ENCODE results near the gene GPC5. TPM values are rescaled to one million over a fixed set of nuclear protein-coding genes. Genes with fewer than 3 reads are reported as not detected.
"Not testable (repeated sequence)": the region's sequence is repeated elsewhere in the genome, so short reads cannot be mapped to it uniquely, and the experiment has no call there.

The GPC5 gene
- 0.16 and 0.57 TPM in 2 replicates for total RNA-seq
- long read RNA-seq, partial matches to known transcripts, result 0 of 2 reads
- long read RNA-seq, other reads (novel, unspliced or antisense), result 2 of 2 reads

DNA sequence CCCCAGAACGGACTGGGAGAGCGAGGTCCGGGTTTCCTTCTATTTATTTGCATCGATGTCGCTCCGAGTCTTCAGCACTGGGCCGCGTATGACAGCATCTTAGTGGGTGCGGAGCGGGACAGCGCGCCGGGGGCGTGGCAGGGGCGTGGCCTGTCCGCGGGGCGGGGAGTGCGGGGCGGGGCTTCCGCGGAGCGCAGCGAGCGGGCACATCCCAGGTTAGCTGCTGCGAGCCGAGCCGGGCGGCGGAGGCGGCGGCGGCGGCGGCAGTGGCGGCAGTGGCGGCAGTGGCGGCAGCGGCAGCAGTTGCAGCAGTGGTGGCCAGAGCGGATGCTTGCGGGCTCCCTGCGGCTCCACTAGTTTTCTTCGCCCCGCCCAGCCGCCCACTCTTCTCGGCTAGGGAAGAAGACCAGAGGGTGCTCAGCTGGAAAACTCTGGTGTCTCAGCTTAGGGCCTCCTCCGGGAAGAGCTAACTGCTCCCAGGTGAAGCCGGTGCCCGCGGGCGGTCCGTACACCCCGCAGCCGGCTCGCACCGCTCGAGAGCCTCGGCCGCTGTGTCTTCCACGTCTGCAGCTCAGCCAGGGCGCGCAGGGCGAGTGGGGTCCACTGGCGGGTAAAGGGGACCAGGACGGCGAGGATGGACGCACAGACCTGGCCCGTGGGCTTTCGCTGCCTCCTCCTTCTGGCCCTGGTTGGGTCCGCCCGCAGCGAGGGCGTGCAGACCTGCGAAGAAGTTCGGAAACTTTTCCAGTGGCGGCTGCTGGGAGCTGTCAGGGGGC is at the start of gene GPC5:
GPC5 (plus strand) TSS at position 209 of the 776 bp plus-strand sequence.
- Mint-ChIP-seq H3K4me1 (ENCODE audit: low read depth) (no peaks in the 10 kb centered on the region), H3K4me3 (ENCODE audit: low read depth) (peak within 1 kb of the TSS; percentile 71), H3K36me3 (ENCODE audit: insufficient read depth) (no peaks in the 10 kb centered on the region), H3K27me3 (peaks cover 89% of the 10 kb centered on the region), H3K9me3 (ENCODE audit: low read depth) (no peaks in the 10 kb centered on the region), H3K27ac (no peak within 1 kb of the TSS)
- DNase-seq (ENCODE audit: low spot score, unreplicated experiment), result peak; percentile 67
- TF ChIP-seq, protein P1, sequence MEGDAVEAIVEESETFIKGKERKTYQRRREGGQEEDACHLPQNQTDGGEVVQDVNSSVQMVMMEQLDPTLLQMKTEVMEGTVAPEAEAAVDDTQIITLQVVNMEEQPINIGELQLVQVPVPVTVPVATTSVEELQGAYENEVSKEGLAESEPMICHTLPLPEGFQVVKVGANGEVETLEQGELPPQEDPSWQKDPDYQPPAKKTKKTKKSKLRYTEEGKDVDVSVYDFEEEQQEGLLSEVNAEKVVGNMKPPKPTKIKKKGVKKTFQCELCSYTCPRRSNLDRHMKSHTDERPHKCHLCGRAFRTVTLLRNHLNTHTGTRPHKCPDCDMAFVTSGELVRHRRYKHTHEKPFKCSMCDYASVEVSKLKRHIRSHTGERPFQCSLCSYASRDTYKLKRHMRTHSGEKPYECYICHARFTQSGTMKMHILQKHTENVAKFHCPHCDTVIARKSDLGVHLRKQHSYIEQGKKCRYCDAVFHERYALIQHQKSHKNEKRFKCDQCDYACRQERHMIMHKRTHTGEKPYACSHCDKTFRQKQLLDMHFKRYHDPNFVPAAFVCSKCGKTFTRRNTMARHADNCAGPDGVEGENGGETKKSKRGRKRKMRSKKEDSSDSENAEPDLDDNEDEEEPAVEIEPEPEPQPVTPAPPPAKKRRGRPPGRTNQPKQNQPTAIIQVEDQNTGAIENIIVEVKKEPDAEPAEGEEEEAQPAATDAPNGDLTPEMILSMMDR (IDR thresholded peaks at IDR 0.05; ENCODE audit: unreplicated experiment), result no peak

- Mint-ChIP-seq H3K27ac (peak overlapping the region; percentile 98), H3K27me3 (peaks cover 8% of the 10 kb centered on the region), H3K4me1 (ENCODE audit: low read depth) (peaks cover 35% of the 10 kb centered on the region), H3K4me3 (ENCODE audit: low read depth) (peak overlapping the region; percentile 98), H3K9me3 (ENCODE audit: low read depth) (no peaks in the 10 kb centered on the region), H3K36me3 (ENCODE audit: insufficient read depth) (peaks cover 35% of the 10 kb centered on the region)
- TF ChIP-seq, protein P1 (IDR thresholded peaks at IDR 0.05; ENCODE audit: unreplicated experiment), result peak; percentile 95
- DNase-seq (ENCODE audit: low spot score, unreplicated experiment), result peak; percentile 95
Observed at GRCh38 chr13:91348906-91349435, 49.5 kb upstream of the GPC5 start.

DNA sequence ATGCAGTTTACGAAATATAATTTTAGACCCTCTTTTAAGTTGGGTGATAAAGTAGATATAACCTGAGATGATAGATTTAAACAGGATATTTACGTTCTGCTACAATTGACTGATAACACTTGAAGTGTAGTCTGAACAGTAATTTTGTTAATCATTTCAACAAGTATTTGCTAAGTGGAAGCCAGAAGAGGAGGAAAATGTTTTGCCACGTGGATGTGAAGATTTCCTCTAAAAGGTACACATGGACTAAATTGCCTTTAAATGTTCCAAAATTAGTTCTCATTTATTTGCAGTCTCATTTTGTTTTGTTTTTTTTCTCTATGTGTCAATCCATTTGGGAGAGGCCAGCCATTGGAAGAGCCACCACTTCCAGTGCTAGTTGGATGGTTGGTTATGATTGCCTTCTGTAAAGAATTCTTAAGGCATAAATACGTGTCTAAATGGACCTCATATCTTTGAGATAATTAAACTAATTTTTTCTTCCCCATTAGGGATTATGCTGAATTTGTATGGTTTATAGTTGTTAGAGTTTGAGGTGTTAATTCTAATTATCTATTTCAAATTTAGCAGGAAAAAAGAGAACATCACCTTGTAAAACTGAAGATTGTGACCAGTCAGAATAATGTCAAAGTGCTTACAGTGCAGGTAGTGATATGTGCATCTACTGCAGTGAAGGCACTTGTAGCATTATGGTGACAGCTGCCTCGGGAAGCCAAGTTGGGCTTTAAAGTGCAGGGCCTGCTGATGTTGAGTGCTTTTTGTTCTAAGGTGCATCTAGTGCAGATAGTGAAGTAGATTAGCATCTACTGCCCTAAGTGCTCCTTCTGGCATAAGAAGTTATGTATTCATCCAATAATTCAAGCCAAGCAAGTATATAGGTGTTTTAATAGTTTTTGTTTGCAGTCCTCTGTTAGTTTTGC is 48.2 kb upstream of the GPC5 start:
- H3K36me3 Mint-ChIP-seq (ENCODE audit: insufficient read depth), result peaks cover 43% of the 10 kb centered on the region
- H3K9me3 Mint-ChIP-seq (ENCODE audit: low read depth), result no peaks in the 10 kb centered on the region
- H3K4me3 Mint-ChIP-seq (ENCODE audit: low read depth), result peak overlapping the region; percentile 98
- peaks cover 40% of the 10 kb centered on the region for H3K4me1 Mint-ChIP-seq (ENCODE audit: low read depth)
- peak overlapping the region; percentile 64 for H3K27ac Mint-ChIP-seq
- H3K27me3 Mint-ChIP-seq, result peaks cover 8% of the 10 kb centered on the region
- no peak for DNase-seq (ENCODE audit: low spot score, unreplicated experiment)
- TF ChIP-seq, protein P1 (IDR thresholded peaks at IDR 0.05; ENCODE audit: unreplicated experiment), result no peak

DNA sequence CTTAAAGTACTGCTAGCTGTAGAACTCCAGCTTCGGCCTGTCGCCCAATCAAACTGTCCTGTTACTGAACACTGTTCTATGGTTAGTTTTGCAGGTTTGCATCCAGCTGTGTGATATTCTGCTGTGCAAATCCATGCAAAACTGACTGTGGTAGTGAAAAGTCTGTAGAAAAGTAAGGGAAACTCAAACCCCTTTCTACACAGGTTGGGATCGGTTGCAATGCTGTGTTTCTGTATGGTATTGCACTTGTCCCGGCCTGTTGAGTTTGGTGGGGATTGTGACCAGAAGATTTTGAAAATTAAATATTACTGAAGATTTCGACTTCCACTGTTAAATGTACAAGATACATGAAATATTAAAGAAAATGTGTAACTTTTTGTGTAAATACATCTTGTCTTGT is 47.3 kb upstream of the GPC5 start:
- DNase-seq (ENCODE audit: low spot score, unreplicated experiment), result no peak
- Mint-ChIP-seq H3K4me3 (ENCODE audit: low read depth) (peak overlapping the region; percentile 98), H3K27ac (no peak overlapping the region), H3K27me3 (peaks cover 1% of the 10 kb centered on the region), H3K9me3 (ENCODE audit: low read depth) (no peaks in the 10 kb centered on the region), H3K4me1 (ENCODE audit: low read depth) (peaks cover 48% of the 10 kb centered on the region), H3K36me3 (ENCODE audit: insufficient read depth) (peaks cover 50% of the 10 kb centered on the region)
- TF ChIP-seq, protein P1 (IDR thresholded peaks at IDR 0.05; ENCODE audit: unreplicated experiment), result no peak

DNA sequence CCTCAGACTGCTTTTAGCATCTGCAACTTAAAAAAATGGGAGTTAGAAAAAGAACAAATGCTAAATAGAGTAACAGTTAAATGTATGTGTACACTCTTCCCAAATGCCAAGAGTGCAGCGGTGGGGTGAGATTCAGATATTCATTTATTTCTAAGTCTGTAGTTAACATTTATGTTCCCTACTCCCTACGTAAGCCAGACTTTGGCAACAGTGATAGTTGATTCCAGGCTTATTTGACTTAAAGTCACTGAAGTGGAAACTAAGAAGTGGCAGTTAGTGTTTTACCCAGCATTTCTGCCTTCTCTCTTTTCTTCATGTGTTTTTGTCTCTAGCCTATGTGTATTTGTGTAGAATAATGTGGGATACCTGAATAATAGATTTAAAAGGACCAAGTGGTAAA is 46.4 kb upstream of the GPC5 start:
- Mint-ChIP-seq H3K27ac (peak overlapping the region; percentile 37), H3K9me3 (ENCODE audit: low read depth) (no peaks in the 10 kb centered on the region), H3K4me1 (ENCODE audit: low read depth) (peaks cover 55% of the 10 kb centered on the region), H3K4me3 (ENCODE audit: low read depth) (no peak overlapping the region), H3K36me3 (ENCODE audit: insufficient read depth) (peaks cover 54% of the 10 kb centered on the region), H3K27me3 (no peaks in the 10 kb centered on the region)
- TF ChIP-seq, protein P1 (IDR thresholded peaks at IDR 0.05; ENCODE audit: unreplicated experiment), result no peak
- no peak for DNase-seq (ENCODE audit: low spot score, unreplicated experiment)

GRCh38 chr13:91352891-91353290 is 45.5 kb upstream of the GPC5 start:
- not testable (repeated sequence) for H3K27ac Mint-ChIP-seq; H3K9me3 Mint-ChIP-seq (ENCODE audit: low read depth); DNase-seq (ENCODE audit: low spot score, unreplicated experiment); H3K27me3 Mint-ChIP-seq
- Mint-ChIP-seq H3K4me1 (ENCODE audit: low read depth) (peaks cover 64% of the 10 kb centered on the region), H3K36me3 (ENCODE audit: insufficient read depth) (peaks cover 56% of the 10 kb centered on the region), H3K4me3 (ENCODE audit: low read depth) (peak overlapping the region; percentile 23)

Measured in progenitor cell of endocrine pancreas (in vitro differentiated cells).